Uterus (tissue), 4 donors: ENCODE measurements around the gene KRT2. TPM values are rescaled to one million over a fixed set of nuclear protein-coding genes. Genes with fewer than 3 reads are reported as not detected.

ENCODE experiments used
- DNase-seq, 2 donors: peaks; one replicate each; pipeline ENCODE4 v3.0.0-alpha.2; 2019 to 2020
- H3K27ac ChIP-seq, 2 donors: fragments of 200-600 bp; sonication (generic); 1 replicate in 1 of 2; 2 replicates in 1 of 2; pipeline ENCODE4 v1.5.1; 2016 to 2018
- H3K27me3 ChIP-seq, 2 donors: fragments of 200-600 bp; sonication (generic); one replicate each; pipeline ENCODE4 v1.5.1; 2018 to 2019; ENCODE audit warnings: control low read depth in 1 of 2
- H3K36me3 ChIP-seq, 2 donors: fragments of 200-600 bp; sonication (generic); one replicate each; pipeline ENCODE4 v1.5.1; 2019; ENCODE audit warnings: control low read depth in 1 of 2
- H3K4me1 ChIP-seq, 2 donors: fragments of 200-600 bp; sonication (generic); one replicate each; pipeline ENCODE4 v1.5.1; 2018 to 2019; ENCODE audit warnings: control low read depth in 1 of 2
- H3K4me3 ChIP-seq, 2 donors: fragments of 200-600 bp; sonication (generic); 1 replicate in 1 of 2; 2 replicates in 1 of 2; pipeline ENCODE4 v1.5.1; 2018 to 2019; ENCODE audit warnings: mild to moderate bottlenecking in 1 of 2
- H3K9me3 ChIP-seq, 2 donors: fragments of 200-600 bp; sonication (generic); one replicate each; pipeline ENCODE4 v1.5.1; 2019; ENCODE audit warnings: control low read depth in 1 of 2
- POLR2A ChIP-seq, 2 donors: fragments of 450-650 bp; IDR thresholded peaks; one replicate each; pipeline ENCODE4 v1.6.1; 2016; ENCODE audit warnings: antibody characterized with exemption in 2 of 2, mild to moderate bottlenecking in 1 of 2, moderate library complexity in 1 of 2
- intact Hi-C: fragments of 100-400 bp; cut with DNase I; formaldehyde crosslinking; loops from one replicate; pipeline ENCODE4 v1.15.1; 2023; ENCODE audit warnings: low total_unique reads
- total RNA-seq, 4 donors: library from RNA; depleted of rRNA in 3 of 4; stranded (reverse); fragments of >200 nt in 3 of 4; gene quantifications; one replicate each; pipeline versions ENCODE4 v1.1.0 to v1.2.4, GENCODE V29; 2014 to 2023
- TF ChIP-seq, protein P1 (sequence below), 4 experiments: fragments of 200-600 bp in 2 of 4; fragments of 450-650 bp in 2 of 4; sonication (generic) in 2 of 4; IDR thresholded peaks; one replicate each; pipeline ENCODE4 v1.5.1; 2016 to 2019; ENCODE audit warnings: antibody characterized with exemption in 4 of 4, mild to moderate bottlenecking in 2 of 4, moderate library complexity in 1 of 4
- donor health status: DM: yes; HTN: yes; CAD: no.

KRT2 gene
- total RNA-seq, 4 donors from 2014 or later, result not detected

- Histone ChIP-seq H3K27ac (no peak overlapping the region), H3K27me3 (no peaks in the 10 kb centered on the region), H3K9me3 (no peaks in the 10 kb centered on the region), H3K4me1 (no peaks in the 10 kb centered on the region), H3K36me3 (no peaks in the 10 kb centered on the region), H3K4me3 (no peak overlapping the region)
- intact Hi-C loops, result no loop called here
- TF ChIP-seq, protein P1, sequence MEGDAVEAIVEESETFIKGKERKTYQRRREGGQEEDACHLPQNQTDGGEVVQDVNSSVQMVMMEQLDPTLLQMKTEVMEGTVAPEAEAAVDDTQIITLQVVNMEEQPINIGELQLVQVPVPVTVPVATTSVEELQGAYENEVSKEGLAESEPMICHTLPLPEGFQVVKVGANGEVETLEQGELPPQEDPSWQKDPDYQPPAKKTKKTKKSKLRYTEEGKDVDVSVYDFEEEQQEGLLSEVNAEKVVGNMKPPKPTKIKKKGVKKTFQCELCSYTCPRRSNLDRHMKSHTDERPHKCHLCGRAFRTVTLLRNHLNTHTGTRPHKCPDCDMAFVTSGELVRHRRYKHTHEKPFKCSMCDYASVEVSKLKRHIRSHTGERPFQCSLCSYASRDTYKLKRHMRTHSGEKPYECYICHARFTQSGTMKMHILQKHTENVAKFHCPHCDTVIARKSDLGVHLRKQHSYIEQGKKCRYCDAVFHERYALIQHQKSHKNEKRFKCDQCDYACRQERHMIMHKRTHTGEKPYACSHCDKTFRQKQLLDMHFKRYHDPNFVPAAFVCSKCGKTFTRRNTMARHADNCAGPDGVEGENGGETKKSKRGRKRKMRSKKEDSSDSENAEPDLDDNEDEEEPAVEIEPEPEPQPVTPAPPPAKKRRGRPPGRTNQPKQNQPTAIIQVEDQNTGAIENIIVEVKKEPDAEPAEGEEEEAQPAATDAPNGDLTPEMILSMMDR (IDR thresholded peaks at IDR 0.05), result no peak
- TF ChIP-seq POLR2A (IDR thresholded peaks at IDR 0.05), result no peak
- DNase-seq, result no peak
Observed at GRCh38 chr12:52661668-52662067, 9.7 kb upstream of the KRT2 start.

- no peaks in the 10 kb centered on the region for H3K36me3 ChIP-seq
- TF ChIP-seq POLR2A (IDR thresholded peaks at IDR 0.05), result no peak
- TF ChIP-seq, protein P1 (IDR thresholded peaks at IDR 0.05), result no peak
- intact Hi-C loops, result no loop called here
- H3K27ac ChIP-seq, result no peak overlapping the region
- H3K4me1 ChIP-seq, result no peaks in the 10 kb centered on the region
- DNase-seq, result no peak
- H3K9me3 ChIP-seq, result no peaks in the 10 kb centered on the region
- H3K4me3 ChIP-seq, result no peak overlapping the region
- no peaks in the 10 kb centered on the region for H3K27me3 ChIP-seq
Observed at GRCh38 chr12:52660934-52661499, 9.0 kb upstream of the KRT2 start.

GRCh38 chr12:52659951-52660350 lies 7.9 kb upstream of the KRT2 start:
- Histone ChIP-seq H3K27me3 (no peaks in the 10 kb centered on the region), H3K4me1 (no peaks in the 10 kb centered on the region), H3K36me3 (no peaks in the 10 kb centered on the region), H3K9me3 (no peaks in the 10 kb centered on the region), H3K27ac (no peak overlapping the region), H3K4me3 (no peak overlapping the region)
- DNase-seq, result no peak
- TF ChIP-seq, protein P1 (IDR thresholded peaks at IDR 0.05), result no peak
- intact Hi-C loops, result no loop called here

- DNase-seq, result no peak
- intact Hi-C loops, result no loop called here
Observed at GRCh38 chr12:52659395-52659794, 7.4 kb upstream of the KRT2 start.

GRCh38 chr12:52658196-52658595 lies 6.2 kb upstream of the KRT2 start:
- H3K9me3 ChIP-seq, result no peaks in the 10 kb centered on the region
- TF ChIP-seq POLR2A (IDR thresholded peaks at IDR 0.05), result no peak
- TF ChIP-seq, protein P1 (IDR thresholded peaks at IDR 0.05), result no peak
- no peaks in the 10 kb centered on the region for H3K4me1 ChIP-seq
- no peaks in the 10 kb centered on the region for H3K36me3 ChIP-seq
- no peak for DNase-seq
- no peak overlapping the region for H3K4me3 ChIP-seq
- H3K27me3 ChIP-seq, result no peaks in the 10 kb centered on the region
- intact Hi-C loops, result no loop called here
- no peak overlapping the region for H3K27ac ChIP-seq

More at GRCh38 chr12:52659395-52659794, 7.4 kb upstream of the KRT2 start:
- no peaks in the 10 kb centered on the region for H3K9me3 ChIP-seq
- no peaks in the 10 kb centered on the region for H3K27me3 ChIP-seq
- H3K4me3 ChIP-seq, result no peak overlapping the region
- no peak overlapping the region for H3K27ac ChIP-seq
- H3K4me1 ChIP-seq, result no peaks in the 10 kb centered on the region
- H3K36me3 ChIP-seq, result no peaks in the 10 kb centered on the region
- no peak for TF ChIP-seq POLR2A (IDR thresholded peaks at IDR 0.05)
- TF ChIP-seq, protein P1 (IDR thresholded peaks at IDR 0.05), result no peak
